Measurements from ENCODE around the gene SIRT6. TPM values are rescaled to one million over a fixed set of nuclear protein-coding genes. Genes with fewer than 3 reads are reported as not detected.

SIRT6 gene
- total RNA-seq, 1 donor from 2014 or later: 11.8 TPM

- TF ChIP-seq, protein P1, sequence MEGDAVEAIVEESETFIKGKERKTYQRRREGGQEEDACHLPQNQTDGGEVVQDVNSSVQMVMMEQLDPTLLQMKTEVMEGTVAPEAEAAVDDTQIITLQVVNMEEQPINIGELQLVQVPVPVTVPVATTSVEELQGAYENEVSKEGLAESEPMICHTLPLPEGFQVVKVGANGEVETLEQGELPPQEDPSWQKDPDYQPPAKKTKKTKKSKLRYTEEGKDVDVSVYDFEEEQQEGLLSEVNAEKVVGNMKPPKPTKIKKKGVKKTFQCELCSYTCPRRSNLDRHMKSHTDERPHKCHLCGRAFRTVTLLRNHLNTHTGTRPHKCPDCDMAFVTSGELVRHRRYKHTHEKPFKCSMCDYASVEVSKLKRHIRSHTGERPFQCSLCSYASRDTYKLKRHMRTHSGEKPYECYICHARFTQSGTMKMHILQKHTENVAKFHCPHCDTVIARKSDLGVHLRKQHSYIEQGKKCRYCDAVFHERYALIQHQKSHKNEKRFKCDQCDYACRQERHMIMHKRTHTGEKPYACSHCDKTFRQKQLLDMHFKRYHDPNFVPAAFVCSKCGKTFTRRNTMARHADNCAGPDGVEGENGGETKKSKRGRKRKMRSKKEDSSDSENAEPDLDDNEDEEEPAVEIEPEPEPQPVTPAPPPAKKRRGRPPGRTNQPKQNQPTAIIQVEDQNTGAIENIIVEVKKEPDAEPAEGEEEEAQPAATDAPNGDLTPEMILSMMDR (IDR thresholded peaks at IDR 0.05; ENCODE audit: insufficient read depth, low read length, severe bottlenecking): no peak
- H3K36me3 ChIP-seq (ENCODE audit: control insufficient read depth, insufficient read depth, low read length): peaks cover 6% of the 10 kb centered on the region
- no peak for FAIRE-seq
- H3K27me3 ChIP-seq (ENCODE audit: control insufficient read depth, insufficient read depth, low read length): no peaks in the 10 kb centered on the region
- DNase-seq (ENCODE audit: low read depth): no peak
- no peak overlapping the region for H3K4me3 ChIP-seq (ENCODE audit: low read depth, low read length)
These were observed 8.0 kb downstream of the SIRT6 start for GRCh38 chr19:4174213-4174894.

DNA sequence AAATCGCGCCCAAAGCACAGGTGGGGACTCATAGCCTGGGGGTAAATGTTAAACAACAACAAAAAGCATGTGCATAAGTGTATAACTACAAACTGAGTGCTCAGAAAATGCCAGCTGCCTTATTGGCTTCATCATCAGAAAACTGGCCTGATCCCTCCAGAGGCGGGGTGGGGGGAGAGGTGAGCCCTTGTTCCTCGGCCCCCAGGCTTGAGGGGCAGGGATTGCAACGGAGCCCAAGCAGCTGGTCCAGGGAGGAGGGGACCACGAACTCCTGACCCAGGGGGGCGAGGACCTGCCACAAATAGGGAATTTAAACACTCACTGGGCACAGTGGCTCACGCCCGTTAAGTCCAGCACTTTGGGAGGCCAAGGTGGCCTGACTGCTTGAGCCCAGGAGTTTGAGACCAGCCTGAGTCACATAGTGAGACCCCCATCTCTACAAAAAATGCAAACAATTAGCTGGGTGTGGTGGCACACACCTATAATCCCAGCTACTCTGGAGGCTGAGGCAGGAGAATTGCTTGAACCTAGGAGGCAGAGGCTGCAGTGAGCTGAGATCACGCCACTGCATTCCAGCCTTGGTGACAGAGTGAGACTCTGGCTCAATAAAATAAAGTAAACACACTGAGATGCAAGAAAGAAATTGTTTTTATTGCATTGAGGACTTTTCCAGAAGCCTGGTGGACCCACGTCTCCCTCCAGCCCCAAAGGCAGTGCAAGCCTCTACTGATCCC is 8.7 kb downstream of the SIRT6 start:
- FAIRE-seq (no peak), DNase-seq (ENCODE audit: low read depth) (no peak)
- peaks cover 5% of the 10 kb centered on the region for H3K36me3 ChIP-seq (ENCODE audit: control insufficient read depth, insufficient read depth, low read length)
- H3K27me3 ChIP-seq (ENCODE audit: control insufficient read depth, insufficient read depth, low read length): no peaks in the 10 kb centered on the region
- H3K4me3 ChIP-seq (ENCODE audit: low read depth, low read length): no peak overlapping the region
- TF ChIP-seq, protein P1 (IDR thresholded peaks at IDR 0.05; ENCODE audit: insufficient read depth, low read length, severe bottlenecking): no peak

- Histone ChIP-seq H3K36me3 (ENCODE audit: control insufficient read depth, insufficient read depth, low read length) (peaks cover 5% of the 10 kb centered on the region), H3K27me3 (ENCODE audit: control insufficient read depth, insufficient read depth, low read length) (no peaks in the 10 kb centered on the region), H3K4me3 (ENCODE audit: low read depth, low read length) (no peak overlapping the region)
- DNase-seq (ENCODE audit: low read depth): no peak
- TF ChIP-seq, protein P1 (IDR thresholded peaks at IDR 0.05; ENCODE audit: insufficient read depth, low read length, severe bottlenecking): no peak
- FAIRE-seq: no peak
These were observed 9.4 kb downstream of the SIRT6 start for GRCh38 chr19:4172861-4173473.

GRCh38 chr19:4171676-4172075 is 10.7 kb downstream of the SIRT6 start:
- TF ChIP-seq, protein P1 (IDR thresholded peaks at IDR 0.05; ENCODE audit: insufficient read depth, low read length, severe bottlenecking): no peak
- DNase-seq (ENCODE audit: low read depth): no peak
- H3K36me3 ChIP-seq (ENCODE audit: control insufficient read depth, insufficient read depth, low read length): peaks cover 3% of the 10 kb centered on the region
- no peaks in the 10 kb centered on the region for H3K27me3 ChIP-seq (ENCODE audit: control insufficient read depth, insufficient read depth, low read length)
- H3K4me3 ChIP-seq (ENCODE audit: low read depth, low read length): no peak overlapping the region
- FAIRE-seq: no peak

DNA sequence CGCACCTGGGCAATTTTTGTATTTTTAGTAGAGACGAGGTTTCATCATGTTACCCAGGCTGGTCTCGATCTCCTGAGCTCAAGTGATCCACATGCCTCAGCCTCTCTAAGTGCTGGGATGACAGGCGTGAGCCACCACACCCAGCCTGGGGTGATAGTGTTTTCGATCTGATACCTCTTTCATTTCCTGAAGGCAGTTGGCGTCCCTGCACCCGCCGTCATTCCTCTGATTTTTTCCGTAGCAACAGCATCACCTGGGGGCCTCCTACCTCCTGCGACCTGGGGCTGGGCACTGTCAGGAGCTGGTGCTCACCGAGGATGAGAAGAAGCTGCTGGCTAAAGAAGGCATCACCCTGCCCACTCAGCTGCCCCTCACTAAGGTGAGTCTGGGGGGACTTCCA is 18.1 kb downstream of the SIRT6 start:
- Histone ChIP-seq H3K4me3 (ENCODE audit: low read depth, low read length) (no peak overlapping the region), H3K27me3 (ENCODE audit: control insufficient read depth, insufficient read depth, low read length) (no peaks in the 10 kb centered on the region), H3K36me3 (ENCODE audit: control insufficient read depth, insufficient read depth, low read length) (no peaks in the 10 kb centered on the region)
- FAIRE-seq: no peak
- no peak for DNase-seq (ENCODE audit: low read depth)
- TF ChIP-seq, protein P1 (IDR thresholded peaks at IDR 0.05; ENCODE audit: insufficient read depth, low read length, severe bottlenecking): no peak

Measured in bronchial epithelial cell (primary cell).